Esophagus muscularis mucosa (tissue), 4 donors: ENCODE measurements around the gene SIKE1. TPM values are rescaled to one million over a fixed set of nuclear protein-coding genes. Genes with fewer than 3 reads are reported as not detected.
A peak's percentile ranks its signal among the peaks of the same experiment; 100 is the strongest.

Experiments used
- DNase-seq: peaks from one replicate; pipeline ENCODE4 v3.0.0-alpha.2; 2017; ENCODE audit errors: extremely low spot score
- H3K27ac ChIP-seq, 4 donors: fragments of 200-600 bp; sonication (generic); replicated peaks in 1 of 4; 1 replicate in 3 of 4; 2 replicates in 1 of 4; pipeline ENCODE4 v1.5.1; 2016 to 2019; ENCODE audit warnings: mild to moderate bottlenecking in 1 of 4
- H3K27me3 ChIP-seq, 4 donors: fragments of 200-600 bp; sonication (generic); one replicate each; pipeline versions ENCODE4 v1.5.1 to v1.6.0; 2016 to 2019
- H3K36me3 ChIP-seq, 4 donors: fragments of 200-600 bp; sonication (generic); one replicate each; pipeline ENCODE4 v1.5.1; 2016 to 2019
- H3K4me1 ChIP-seq, 4 donors: fragments of 200-600 bp; sonication (generic); one replicate each; pipeline ENCODE4 v1.5.1; 2016 to 2019
- H3K4me3 ChIP-seq, 4 donors: fragments of 200-600 bp; sonication (generic); 1 replicate in 2 of 4; 2 replicates in 2 of 4; pipeline ENCODE4 v1.5.1; 2016 to 2019; ENCODE audit warnings: mild to moderate bottlenecking in 4 of 4, moderate library complexity in 1 of 4
- H3K9me3 ChIP-seq, 4 donors: fragments of 200-600 bp; sonication (generic); 1 replicate in 3 of 4; 2 replicates in 1 of 4; pipeline ENCODE4 v1.5.1; 2016 to 2019
- CTCF ChIP-seq, 3 experiments: fragments of 200-600 bp in 2 of 3; fragments of 450-650 bp in 1 of 3; sonication (generic) in 2 of 3; IDR thresholded peaks; one replicate each; pipeline ENCODE4 v1.5.1; 2017 to 2019; ENCODE audit warnings: antibody characterized with exemption in 3 of 3, mild to moderate bottlenecking in 2 of 3, moderate library complexity in 1 of 3
- EP300 ChIP-seq: sonication (generic); formaldehyde crosslinking; IDR thresholded peaks from one replicate; pipeline ENCODE4 v1.6.1; 2017; ENCODE audit warnings: antibody characterized with exemption
- POLR2A ChIP-seq: fragments of 450-650 bp; IDR thresholded peaks from one replicate; pipeline ENCODE4 v1.6.1; 2017; ENCODE audit warnings: antibody characterized with exemption, moderate library complexity, mild to moderate bottlenecking, low read depth
- POLR2AphosphoS5 ChIP-seq, 2 donors: sonication (generic); formaldehyde crosslinking; IDR thresholded peaks; one replicate each; pipeline ENCODE4 v1.6.1; 2017; ENCODE audit warnings: antibody characterized with exemption in 2 of 2
- WGBS: methylation state at CpG from one replicate; pipeline ENCODE4 v1.1.5; 2018; 5-methylcytosine and 5-hydroxymethylcytosine counted together
- intact Hi-C: fragments of 100-400 bp; cut with DNase I; formaldehyde crosslinking; loops from one replicate; pipeline ENCODE4 v1.15.1; 2023
- total RNA-seq, 4 donors: library from RNA; depleted of rRNA; stranded (reverse); fragments of >200 nt; gene quantifications; one replicate each; pipeline versions ENCODE4 v1.1.0 to v1.2.1, GENCODE V29; 2016

The SIKE1 gene
- total RNA-seq, 4 donors from 2014 or later, result 31.5 to 60.7 (median 50.9) TPM

- 30% methylated on average over 6 of the region's 6 CpGs for WGBS
Measured at GRCh38 chr1:114758256-114758832, 22.1 kb downstream of the SIKE1 start.

GRCh38 chr1:114757455-114758255 lies 22.8 kb downstream of the SIKE1 start, which contains the start of gene CSDE1:
Gene CSDE1 (minus strand): TSS chr1:114757984. CDS start chr1:114739890, 18,094 bp downstream.
- TF ChIP-seq POLR2A, result peak; percentile 64
- TF ChIP-seq POLR2AphosphoS5 (IDR thresholded peaks at IDR 0.05), result peak; percentile 96 to 97
- TF ChIP-seq EP300, result no peak
- peak in 2 of 3 experiments; percentile 42 to 47 for TF ChIP-seq CTCF (IDR thresholded peaks at IDR 0.05)

More at GRCh38 chr1:114758256-114758832, 22.1 kb downstream of the SIKE1 start:
- no peak for DNase-seq
- Histone ChIP-seq H3K36me3 (no peaks in the 10 kb centered on the region), H3K4me3 (peak overlapping the region; percentile 75 to 96 (median 91)), H3K9me3 (no peaks in the 10 kb centered on the region), H3K27me3 (no peaks in the 10 kb centered on the region), H3K4me1 (peaks cover 37 to 43% (median 42%) of the 10 kb centered on the region in 4 donors), H3K27ac (peak overlapping the region; percentile 97 to 99 (median 99))
- TF ChIP-seq EP300, result no peak
- TF ChIP-seq CTCF (IDR thresholded peaks at IDR 0.05), result no peak
- TF ChIP-seq POLR2AphosphoS5 (IDR thresholded peaks at IDR 0.05), result no peak
- TF ChIP-seq POLR2A, result no peak
- intact Hi-C loops, result loop anchor here (5.0 kb wide), 2 partner anchors 41 to 176 kb away; partner anchors contain the start of genes BCAS2 and NRAS

GRCh38 chr1:114756949-114757454 lies 23.5 kb downstream of the SIKE1 start:
- DNase-seq, result no peak
- WGBS, result 1% methylated on average over 17 of the region's 17 CpGs
- TF ChIP-seq EP300 (no peak), POLR2AphosphoS5 (IDR thresholded peaks at IDR 0.05) (no peak), POLR2A (no peak), CTCF (IDR thresholded peaks at IDR 0.05) (no peak)
- Histone ChIP-seq H3K4me1 (peaks cover 50 to 57% (median 55%) of the 10 kb centered on the region in 4 donors), H3K27me3 (no peaks in the 10 kb centered on the region), H3K9me3 (no peaks in the 10 kb centered on the region), H3K27ac (peak overlapping the region; percentile 97 to 99 (median 99)), H3K36me3 (no peaks in the 10 kb centered on the region), H3K4me3 (peak overlapping the region; percentile 75 to 96 (median 91))
- intact Hi-C loops, result loop anchor here (5.0 kb wide), 2 partner anchors 40 to 175 kb away; partner anchors contain the start of genes BCAS2 and NRAS

More at GRCh38 chr1:114757455-114758255, 22.8 kb downstream of the SIKE1 start, which contains the start of gene CSDE1:
- DNase-seq, result peak; percentile 98
- no peaks in the 10 kb centered on the region for H3K27me3 ChIP-seq
- H3K4me3 ChIP-seq, result peak within 1 kb of the TSS; percentile 75 to 96 (median 91)
- no peaks in the 10 kb centered on the region for H3K9me3 ChIP-seq
- H3K4me1 ChIP-seq, result peaks cover 43 to 50% (median 49%) of the 10 kb centered on the region in 4 donors
- intact Hi-C loops, result loop anchor here (5.0 kb wide), 2 partner anchors 40 to 175 kb away; partner anchors contain the start of genes BCAS2 and NRAS
- H3K36me3 ChIP-seq, result no peaks in the 10 kb centered on the region
- 0% methylated on average over 37 of the region's 50 CpGs for WGBS
- H3K27ac ChIP-seq, result peak within 1 kb of the TSS; percentile 97 to 99 (median 99)

- H3K27ac ChIP-seq, result peak overlapping the region; percentile 97 to 99 (median 99)
- 30% methylated on average over 14 of the region's 14 CpGs for WGBS
- peaks cover 57 to 64% (median 63%) of the 10 kb centered on the region in 4 donors for H3K4me1 ChIP-seq
- no peaks in the 10 kb centered on the region for H3K27me3 ChIP-seq
- DNase-seq, result no peak
- H3K9me3 ChIP-seq, result no peaks in the 10 kb centered on the region
- no peaks in the 10 kb centered on the region for H3K36me3 ChIP-seq
- peak overlapping the region; percentile 75 to 96 (median 91) for H3K4me3 ChIP-seq
- intact Hi-C loops, result loop anchor here (5.0 kb wide), 2 partner anchors 39 to 174 kb away; partner anchors contain the start of genes BCAS2 and NRAS
- TF ChIP-seq POLR2AphosphoS5 (IDR thresholded peaks at IDR 0.05) (no peak), POLR2A (no peak), CTCF (IDR thresholded peaks at IDR 0.05) (no peak), EP300 (no peak)
Measured at GRCh38 chr1:114756009-114756892, 24.2 kb downstream of the SIKE1 start.
